HL-60 (cell line): ENCODE data around the gene KIZ.

Experiments used
- CTCF ChIP-seq: IDR thresholded peaks from one replicate; pipeline ENCODE4 v1.5.1; 2011; ENCODE audit warnings: low read length, control low read depth, inconsistent platforms; ENCODE audit not compliant: insufficient read depth
- SPI1 ChIP-seq: IDR thresholded peaks from 2 replicates; pipeline ENCODE4 v1.6.1; 2012; ENCODE audit warnings: low read depth, mild to moderate bottlenecking, borderline replicate concordance

- TF ChIP-seq CTCF (no peak), SPI1 (no peak)
These were observed 24.4 kb upstream of the KIZ start for GRCh38 chr20:21101453-21101931.
